ENCODE measurements around the gene PRKAR1A. TPM values are rescaled to one million over a fixed set of nuclear protein-coding genes. Genes with fewer than 3 reads are reported as not detected.
"Not testable (repeated sequence)": the region's sequence is repeated elsewhere in the genome, so short reads cannot be mapped to it uniquely, and the experiment has no call there.

The PRKAR1A gene
- total RNA-seq, 4 donors from 2014 or later = 63.4 to 197 (median 88.9) TPM

GRCh38 chr17:68577497-68577821 lies 65.2 kb downstream of the PRKAR1A start:
- no peak for TF ChIP-seq POLR2A (IDR thresholded peaks at IDR 0.05)
- TF ChIP-seq CTCF (IDR thresholded peaks at IDR 0.05) = no peak
- H3K4me1 ChIP-seq = no peaks in the 10 kb centered on the region
- H3K36me3 ChIP-seq = no peaks in the 10 kb centered on the region
- H3K4me3 ChIP-seq = no peak overlapping the region
- H3K9me3 ChIP-seq = no peaks in the 10 kb centered on the region
- no peaks in the 10 kb centered on the region for H3K27me3 ChIP-seq
- H3K27ac ChIP-seq = peak overlapping the region in 2 of 4 donors; percentile 16 to 22
- DNase-seq = no peak

- Histone ChIP-seq H3K9me3 (no peaks in the 10 kb centered on the region), H3K27ac (no peak overlapping the region), H3K4me1 (no peaks in the 10 kb centered on the region), H3K27me3 (no peaks in the 10 kb centered on the region), H3K36me3 (no peaks in the 10 kb centered on the region), H3K4me3 (no peak overlapping the region)
- TF ChIP-seq CTCF (IDR thresholded peaks at IDR 0.05) (no peak), POLR2A (IDR thresholded peaks at IDR 0.05) (no peak)
- DNase-seq = no peak
These were observed 66.0 kb downstream of the PRKAR1A start for GRCh38 chr17:68578236-68578635.

- H3K4me1 ChIP-seq = no peaks in the 10 kb centered on the region
- H3K36me3 ChIP-seq = no peaks in the 10 kb centered on the region
- TF ChIP-seq CTCF (IDR thresholded peaks at IDR 0.05) = no peak
- no peak for TF ChIP-seq POLR2A (IDR thresholded peaks at IDR 0.05)
- DNase-seq = no peak
- no peak overlapping the region for H3K27ac ChIP-seq
- H3K9me3 ChIP-seq = no peaks in the 10 kb centered on the region
- H3K27me3 ChIP-seq = no peaks in the 10 kb centered on the region
- no peak overlapping the region for H3K4me3 ChIP-seq
These were observed 67.1 kb downstream of the PRKAR1A start for GRCh38 chr17:68579194-68579927.

- Histone ChIP-seq H3K36me3 (no peaks in the 10 kb centered on the region), H3K27me3 (no peaks in the 10 kb centered on the region), H3K9me3 (no peaks in the 10 kb centered on the region), H3K4me3 (no peak overlapping the region), H3K27ac (peak overlapping the region in 3 of 4 donors; percentile 25 to 44 (median 33)), H3K4me1 (no peaks in the 10 kb centered on the region)
- TF ChIP-seq CTCF (IDR thresholded peaks at IDR 0.05) (no peak), POLR2A (IDR thresholded peaks at IDR 0.05) (no peak)
- DNase-seq = no peak
These were observed 68.1 kb downstream of the PRKAR1A start for GRCh38 chr17:68580236-68580770.

GRCh38 chr17:68581863-68582645 lies 69.8 kb downstream of the PRKAR1A start:
- no peaks in the 10 kb centered on the region for H3K9me3 ChIP-seq
- no peak overlapping the region for H3K27ac ChIP-seq
- no peak for DNase-seq
- no peaks in the 10 kb centered on the region for H3K36me3 ChIP-seq
- no peaks in the 10 kb centered on the region for H3K4me1 ChIP-seq
- H3K4me3 ChIP-seq = no peak overlapping the region
- no peaks in the 10 kb centered on the region for H3K27me3 ChIP-seq
- TF ChIP-seq POLR2A (IDR thresholded peaks at IDR 0.05) (no peak), CTCF (IDR thresholded peaks at IDR 0.05) (no peak)

- not testable (repeated sequence) for H3K4me1 ChIP-seq, H3K36me3 ChIP-seq, H3K27ac ChIP-seq, H3K4me3 ChIP-seq, DNase-seq, H3K9me3 ChIP-seq, H3K27me3 ChIP-seq
These were observed 70.6 kb downstream of the PRKAR1A start for GRCh38 chr17:68582867-68583266.

Measured in Peyer's patch (tissue), 4 donors.